Measurements from ENCODE around the gene CYP26A1. TPM values are rescaled to one million over a fixed set of nuclear protein-coding genes. Genes with fewer than 3 reads are reported as not detected.

The CYP26A1 gene
- total RNA-seq, 4 donors from 2014 or later = 0.76 TPM; not detected in 3

DNA sequence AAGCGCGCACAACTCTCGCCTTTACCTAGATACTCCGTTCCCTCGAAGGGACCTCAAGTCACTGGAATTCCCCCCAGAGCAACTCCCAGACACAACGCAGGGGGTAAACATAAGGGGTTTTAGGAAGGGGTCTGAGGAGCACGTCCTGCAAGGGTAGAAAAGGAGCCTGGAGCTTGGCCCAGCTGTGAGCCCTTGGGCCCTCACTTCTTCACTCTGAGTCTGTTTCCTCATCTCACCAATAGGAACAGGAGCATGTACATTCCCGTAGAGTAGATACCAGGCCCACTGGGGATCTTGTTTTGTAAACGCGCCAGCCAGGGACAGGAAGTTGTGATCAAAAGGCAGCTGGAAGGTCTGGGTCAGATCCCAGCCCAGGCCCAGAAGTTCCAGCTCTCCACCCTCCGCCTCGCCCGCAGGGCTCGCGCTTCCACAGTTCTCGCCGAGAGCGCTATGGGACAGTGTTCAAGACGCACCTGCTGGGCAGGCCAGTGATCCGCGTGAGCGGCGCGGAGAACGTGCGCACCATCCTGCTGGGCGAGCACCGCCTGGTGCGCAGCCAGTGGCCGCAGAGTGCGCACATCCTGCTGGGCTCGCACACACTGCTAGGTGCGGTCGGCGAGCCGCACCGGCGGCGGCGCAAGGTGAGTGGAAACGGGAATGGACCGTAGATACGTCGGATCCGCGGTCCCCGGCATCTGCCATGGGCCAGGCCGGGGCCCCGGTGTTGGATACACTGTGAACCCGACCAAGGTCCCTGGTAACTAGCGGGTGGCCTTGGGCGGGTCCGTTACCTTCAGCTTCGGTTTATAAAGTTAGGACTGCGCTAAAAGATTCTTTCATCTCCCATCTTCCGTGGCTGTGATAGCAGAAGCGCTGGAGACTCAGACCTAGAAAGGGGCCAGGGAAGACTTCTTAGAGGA, 11.8 kb upstream of the CYP26A1 start:
- Histone ChIP-seq H3K36me3 (no peaks in the 10 kb centered on the region), H3K4me3 (no peak overlapping the region), H3K27me3 (peaks cover 0 to 13% of the 10 kb centered on the region in 2 donors), H3K4me1 (peaks cover 0 to 14% of the 10 kb centered on the region in 2 donors), H3K27ac (no peak overlapping the region), H3K9me3 (no peaks in the 10 kb centered on the region)
- TF ChIP-seq, protein P1, sequence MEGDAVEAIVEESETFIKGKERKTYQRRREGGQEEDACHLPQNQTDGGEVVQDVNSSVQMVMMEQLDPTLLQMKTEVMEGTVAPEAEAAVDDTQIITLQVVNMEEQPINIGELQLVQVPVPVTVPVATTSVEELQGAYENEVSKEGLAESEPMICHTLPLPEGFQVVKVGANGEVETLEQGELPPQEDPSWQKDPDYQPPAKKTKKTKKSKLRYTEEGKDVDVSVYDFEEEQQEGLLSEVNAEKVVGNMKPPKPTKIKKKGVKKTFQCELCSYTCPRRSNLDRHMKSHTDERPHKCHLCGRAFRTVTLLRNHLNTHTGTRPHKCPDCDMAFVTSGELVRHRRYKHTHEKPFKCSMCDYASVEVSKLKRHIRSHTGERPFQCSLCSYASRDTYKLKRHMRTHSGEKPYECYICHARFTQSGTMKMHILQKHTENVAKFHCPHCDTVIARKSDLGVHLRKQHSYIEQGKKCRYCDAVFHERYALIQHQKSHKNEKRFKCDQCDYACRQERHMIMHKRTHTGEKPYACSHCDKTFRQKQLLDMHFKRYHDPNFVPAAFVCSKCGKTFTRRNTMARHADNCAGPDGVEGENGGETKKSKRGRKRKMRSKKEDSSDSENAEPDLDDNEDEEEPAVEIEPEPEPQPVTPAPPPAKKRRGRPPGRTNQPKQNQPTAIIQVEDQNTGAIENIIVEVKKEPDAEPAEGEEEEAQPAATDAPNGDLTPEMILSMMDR (IDR thresholded peaks at IDR 0.05) = no peak
- DNase-seq = no peak
- intact Hi-C loops (cut with DNase I; ENCODE audit: low total_unique reads) = no loop called here

DNA sequence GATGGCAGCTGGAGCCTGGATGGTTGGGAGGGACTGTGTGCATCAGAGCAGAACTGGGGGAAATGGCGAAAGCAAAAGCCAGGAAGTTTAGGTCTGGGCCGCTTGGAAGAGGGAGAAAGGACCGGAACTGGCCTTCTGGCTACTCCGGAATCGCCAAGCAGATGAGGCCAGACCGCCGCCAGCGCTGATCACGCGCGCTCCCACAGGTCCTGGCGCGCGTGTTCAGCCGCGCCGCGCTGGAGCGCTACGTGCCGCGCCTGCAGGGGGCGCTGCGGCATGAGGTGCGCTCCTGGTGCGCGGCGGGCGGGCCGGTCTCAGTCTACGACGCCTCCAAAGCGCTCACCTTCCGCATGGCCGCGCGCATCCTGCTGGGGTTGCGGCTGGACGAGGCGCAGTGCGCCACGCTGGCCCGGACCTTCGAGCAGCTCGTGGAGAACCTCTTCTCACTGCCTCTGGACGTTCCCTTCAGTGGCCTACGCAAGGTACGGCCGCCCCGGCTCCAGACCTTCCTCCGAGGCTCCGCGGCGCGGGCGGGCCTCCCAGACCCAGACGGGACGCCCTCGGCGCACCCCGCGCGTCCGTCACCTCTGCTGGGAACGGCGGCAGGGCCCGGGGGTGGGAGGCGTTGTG, 11.1 kb upstream of the CYP26A1 start:
- Histone ChIP-seq H3K27ac (no peak overlapping the region), H3K9me3 (no peaks in the 10 kb centered on the region), H3K27me3 (peaks cover 0 to 11% of the 10 kb centered on the region in 2 donors), H3K36me3 (no peaks in the 10 kb centered on the region), H3K4me1 (peaks cover 0 to 14% of the 10 kb centered on the region in 2 donors), H3K4me3 (peak overlapping the region in 1 of 2 donors; percentile 5)
- intact Hi-C loops (cut with DNase I; ENCODE audit: low total_unique reads) = no loop called here
- TF ChIP-seq POLR2A (IDR thresholded peaks at IDR 0.05) = no peak
- TF ChIP-seq, protein P1 (IDR thresholded peaks at IDR 0.05) = peak in 1 of 4 experiments; percentile 21
- DNase-seq = no peak

DNA sequence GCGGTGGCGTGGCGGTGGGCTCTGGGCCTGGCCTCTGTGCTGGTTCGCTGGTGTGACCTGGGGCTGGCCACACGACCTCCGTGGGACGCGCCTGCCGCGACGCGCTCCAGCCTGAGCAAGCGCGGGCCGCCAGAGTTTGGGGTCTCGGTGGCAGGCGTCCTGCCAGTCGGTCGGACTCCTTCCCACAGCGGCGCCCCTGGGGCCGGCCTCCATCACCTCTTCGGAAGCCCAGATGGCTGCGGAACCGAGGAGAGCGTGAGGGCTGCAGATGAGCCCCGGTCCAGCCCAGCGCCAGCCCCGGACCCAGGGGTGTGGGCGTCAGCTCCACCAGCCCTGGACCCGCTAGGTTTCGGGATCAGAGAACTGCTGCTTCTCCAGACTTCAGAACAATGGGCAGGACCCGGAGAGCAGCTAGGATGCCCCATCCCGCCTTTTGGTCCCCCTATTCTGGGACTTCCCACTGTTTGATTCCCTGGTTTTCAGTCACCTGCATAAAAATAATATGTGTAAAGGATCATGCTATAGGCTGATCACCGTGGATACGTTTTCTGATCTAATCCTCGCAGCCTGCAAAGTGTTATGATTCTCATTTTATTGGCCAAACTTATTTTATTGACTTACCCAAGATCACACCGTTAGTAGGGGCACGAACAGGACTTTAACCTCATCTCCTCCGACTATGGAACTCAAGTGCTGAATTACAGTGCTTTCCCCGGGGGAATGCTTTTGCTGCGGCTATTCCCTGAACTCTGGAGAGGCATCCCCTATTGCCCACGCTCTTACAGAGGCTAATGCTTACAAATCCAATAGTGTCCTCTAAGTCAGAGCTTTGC, 10.3 kb upstream of the CYP26A1 start:
- Histone ChIP-seq H3K27ac (no peak overlapping the region), H3K36me3 (no peaks in the 10 kb centered on the region), H3K27me3 (peaks cover 0 to 4% of the 10 kb centered on the region in 2 donors), H3K9me3 (no peaks in the 10 kb centered on the region), H3K4me3 (peak overlapping the region in 1 of 2 donors; percentile 5), H3K4me1 (peaks cover 0 to 19% of the 10 kb centered on the region in 2 donors)
- DNase-seq = no peak
- intact Hi-C loops (cut with DNase I; ENCODE audit: low total_unique reads) = no loop called here
- no peak for TF ChIP-seq POLR2A (IDR thresholded peaks at IDR 0.05)
- TF ChIP-seq, protein P1 (IDR thresholded peaks at IDR 0.05) = no peak

DNA sequence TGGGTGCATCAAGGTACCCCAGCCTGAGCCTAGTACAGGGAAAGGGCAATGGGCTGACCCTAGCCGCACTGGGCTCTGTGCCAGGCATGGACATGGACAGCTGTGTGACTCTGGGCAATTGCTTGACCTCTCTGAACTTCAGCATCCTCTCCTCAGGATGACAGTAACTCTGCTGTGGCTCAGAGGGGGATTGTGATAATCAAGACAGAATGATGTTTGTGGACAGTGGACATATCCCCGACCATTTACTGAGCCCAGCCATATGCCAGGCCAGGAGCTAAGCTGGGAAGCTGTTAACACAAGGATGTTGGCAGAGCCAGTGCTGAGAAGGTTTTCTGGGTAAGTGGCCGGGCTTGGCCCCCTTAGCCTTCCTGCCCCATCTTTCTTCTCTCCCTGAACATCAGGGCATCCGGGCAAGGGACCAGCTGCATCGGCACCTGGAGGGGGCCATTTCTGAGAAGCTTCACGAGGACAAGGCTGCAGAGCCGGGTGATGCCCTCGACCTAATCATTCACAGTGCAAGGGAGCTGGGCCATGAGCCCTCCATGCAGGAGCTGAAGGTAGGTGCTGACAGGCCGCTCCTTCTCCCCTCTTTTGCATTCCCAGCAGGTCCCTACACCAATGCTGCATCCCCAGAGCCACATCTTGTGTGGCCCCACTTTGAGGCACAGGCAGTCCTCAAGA, 9.6 kb upstream of the CYP26A1 start:
- Histone ChIP-seq H3K9me3 (no peaks in the 10 kb centered on the region), H3K4me3 (no peak overlapping the region), H3K27ac (no peak overlapping the region), H3K4me1 (peaks cover 0 to 20% of the 10 kb centered on the region in 2 donors), H3K36me3 (no peaks in the 10 kb centered on the region), H3K27me3 (peaks cover 0 to 3% of the 10 kb centered on the region in 2 donors)
- DNase-seq = no peak
- no peak for TF ChIP-seq POLR2A (IDR thresholded peaks at IDR 0.05)
- TF ChIP-seq, protein P1 (IDR thresholded peaks at IDR 0.05) = no peak
- intact Hi-C loops (cut with DNase I; ENCODE audit: low total_unique reads) = no loop called here
